ENCODE results near the gene METRNL. TPM values are rescaled to one million over a fixed set of nuclear protein-coding genes. Genes with fewer than 3 reads are reported as not detected.

The METRNL gene
- total and polyA plus RNA-seq, 8 donors: 12.7 to 61.8 (median 19.2) TPM

- peaks cover 0 to under 1% of the 10 kb centered on the region in 2 donors for H3K27me3 ChIP-seq
- H3K36me3 ChIP-seq: no peaks in the 10 kb centered on the region
- TF ChIP-seq CTCF (IDR thresholded peaks at IDR 0.05): no peak
- ATAC-seq (no peak), DNase-seq (no peak)
- intact Hi-C loops (cut with DNase I): no loop called here
- H3K4me3 ChIP-seq: no peak overlapping the region
- peaks cover 0 to 3% of the 10 kb centered on the region in 2 donors for H3K9me3 ChIP-seq
- no peak overlapping the region for H3K27ac ChIP-seq
- peaks cover 0 to 5% of the 10 kb centered on the region in 2 donors for H3K4me1 ChIP-seq
These were observed 64.4 kb downstream of the METRNL start for GRCh38 chr17:83143817-83144231.

Other genes with a start within 250 kb of the METRNL start
- 1 to 10 TPM; 1.6 to 3.4 TPM for gene ZNF750, start 239.6 kb upstream of the METRNL start, total RNA-seq
- under 1 TPM; 0.38 to 0.88 (median 0.60) TPM for gene ZNF750, start 239.6 kb upstream of the METRNL start, polyA plus RNA-seq (ENCODE audit: insufficient read length in 6 of 6)